Measurements from ENCODE around the gene PFKM.
A peak's percentile ranks its signal among the peaks of the same experiment; 100 is the strongest.

The PFKM gene

DNA sequence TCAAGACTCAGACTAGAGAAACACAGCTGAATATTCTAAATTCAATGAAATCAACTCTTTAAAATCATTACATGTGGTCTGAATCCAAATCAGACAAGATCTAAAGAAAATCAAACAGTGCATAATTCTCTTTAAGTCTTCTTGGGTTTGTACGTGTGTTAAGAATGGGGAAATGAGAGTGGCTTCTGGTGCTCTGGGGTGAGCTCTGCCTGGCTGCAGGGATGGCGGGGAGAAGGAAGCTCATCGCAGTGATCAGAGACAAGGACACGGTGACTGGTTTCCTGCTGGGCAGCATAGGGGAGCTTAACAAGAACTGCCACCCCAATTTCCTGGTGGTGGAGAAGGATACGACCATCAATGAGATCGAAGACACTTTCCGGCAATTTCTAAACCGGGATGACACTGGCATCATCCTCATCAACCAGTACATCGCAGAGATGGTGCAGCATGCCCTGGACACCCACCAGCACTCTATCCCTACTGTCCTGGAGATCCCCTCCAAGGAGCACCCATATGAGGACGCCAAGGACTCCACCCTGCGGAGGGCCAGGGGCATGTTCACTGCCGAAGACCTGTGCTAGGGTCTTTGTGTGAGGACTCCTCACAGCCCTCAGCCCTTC lies 34.2 kb upstream of the PFKM start:
- Mint-ChIP-seq H3K9me3 (no peaks in the 10 kb centered on the region), H3K4me3 (no peak overlapping the region), H3K36me3 (ENCODE audit: low read depth) (peaks cover 44% of the 10 kb centered on the region), H3K27me3 (ENCODE audit: low read depth) (no peaks in the 10 kb centered on the region), H3K27ac (no peak overlapping the region), H3K4me1 (no peaks in the 10 kb centered on the region)
- no peak for TF ChIP-seq CTCF (IDR thresholded peaks at IDR 0.05; ENCODE audit: unreplicated experiment in 3 of 3)

GRCh38 chr12:48086327-48086726 lies 32.8 kb upstream of the PFKM start:
- peaks cover 40% of the 10 kb centered on the region for H3K36me3 Mint-ChIP-seq (ENCODE audit: low read depth)
- no peak for TF ChIP-seq CTCF (IDR thresholded peaks at IDR 0.05; ENCODE audit: unreplicated experiment in 3 of 3)
- H3K4me3 Mint-ChIP-seq: no peak overlapping the region
- no peak overlapping the region for H3K27ac Mint-ChIP-seq
- no peaks in the 10 kb centered on the region for H3K4me1 Mint-ChIP-seq
- H3K27me3 Mint-ChIP-seq (ENCODE audit: low read depth): no peaks in the 10 kb centered on the region
- no peaks in the 10 kb centered on the region for H3K9me3 Mint-ChIP-seq

GRCh38 chr12:48092611-48093010 lies 26.6 kb upstream of the PFKM start:
- Mint-ChIP-seq H3K9me3 (no peaks in the 10 kb centered on the region), H3K4me1 (no peaks in the 10 kb centered on the region), H3K4me3 (no peak overlapping the region), H3K36me3 (ENCODE audit: low read depth) (peaks cover 40% of the 10 kb centered on the region), H3K27ac (no peak overlapping the region), H3K27me3 (ENCODE audit: low read depth) (no peaks in the 10 kb centered on the region)
- TF ChIP-seq CTCF (IDR thresholded peaks at IDR 0.05; ENCODE audit: unreplicated experiment in 3 of 3): no peak

GRCh38 chr12:48104531-48104930 lies 14.6 kb upstream of the PFKM start:
- H3K27me3 Mint-ChIP-seq (ENCODE audit: low read depth): no peaks in the 10 kb centered on the region
- peak overlapping the region; percentile 27 to 99 (median 97) for H3K27ac Mint-ChIP-seq
- H3K4me3 Mint-ChIP-seq: peak overlapping the region; percentile 90 to 95 (median 92)
- peaks cover 29% of the 10 kb centered on the region for H3K4me1 Mint-ChIP-seq
- TF ChIP-seq CTCF (IDR thresholded peaks at IDR 0.05; ENCODE audit: unreplicated experiment in 3 of 3): no peak
- no peaks in the 10 kb centered on the region for H3K36me3 Mint-ChIP-seq (ENCODE audit: low read depth)
- no peaks in the 10 kb centered on the region for H3K9me3 Mint-ChIP-seq

GRCh38 chr12:48105321-48105866 lies 13.8 kb upstream of the PFKM start:
- H3K36me3 Mint-ChIP-seq (ENCODE audit: low read depth): no peaks in the 10 kb centered on the region
- peak overlapping the region; percentile 90 to 95 (median 92) for H3K4me3 Mint-ChIP-seq
- no peaks in the 10 kb centered on the region for H3K9me3 Mint-ChIP-seq
- peaks cover 29% of the 10 kb centered on the region for H3K4me1 Mint-ChIP-seq
- TF ChIP-seq CTCF (IDR thresholded peaks at IDR 0.05; ENCODE audit: unreplicated experiment in 3 of 3): no peak
- H3K27me3 Mint-ChIP-seq (ENCODE audit: low read depth): peaks cover 4% of the 10 kb centered on the region
- peak overlapping the region; percentile 97 to 99 (median 99) for H3K27ac Mint-ChIP-seq
